Adrenal gland (tissue), 12 donors: Measurements from ENCODE around the gene C1QL4. TPM values are rescaled to one million over a fixed set of nuclear protein-coding genes. Genes with fewer than 3 reads are reported as not detected.
"Not testable (repeated sequence)": the region's sequence is repeated elsewhere in the genome, so short reads cannot be mapped to it uniquely, and the experiment has no call there.

ENCODE experiments used
- DNase-seq, 7 donors: peaks; one replicate each; pipeline ENCODE4 v3.0.0-alpha.2; 2019 to 2020
- H3K27ac ChIP-seq, 5 donors: fragments of 200-600 bp; sonication (generic) in 4 of 5; 1 replicate in 3 of 5; 2 replicates in 2 of 5; pipeline versions ENCODE4 v1.5.1 to v1.8.0; 2016 to 2020; ENCODE audit warnings: mild to moderate bottlenecking in 1 of 5
- H3K27me3 ChIP-seq: fragments of 200-600 bp; 2 replicates; pipeline ENCODE4 v1.8.0; 2021
- H3K36me3 ChIP-seq, 2 donors: fragments of 200-600 bp; replicated peaks in 1 of 2; 1 replicate in 1 of 2; 2 replicates in 1 of 2; pipeline versions ENCODE4 v1.5.1 to v1.8.0; 2018 to 2022
- H3K4me1 ChIP-seq, 2 donors: fragments of 200-600 bp; replicated peaks in 1 of 2; 1 replicate in 1 of 2; 2 replicates in 1 of 2; pipeline versions ENCODE4 v1.5.1 to v1.8.0; 2018 to 2021
- H3K4me3 ChIP-seq, 4 donors: fragments of 200-600 bp; sonication (generic) in 3 of 4; one replicate each; pipeline ENCODE4 v1.5.1; 2016 to 2018
- H3K9me3 ChIP-seq, 3 donors: fragments of 200-600 bp; sonication (generic) in 1 of 3; replicated peaks in 1 of 3; 1 replicate in 2 of 3; 2 replicates in 1 of 3; pipeline versions ENCODE4 v1.5.1 to v1.8.0; 2016 to 2021
- POLR2A ChIP-seq, 2 donors: fragments of 450-650 bp; IDR thresholded peaks; one replicate each; pipeline ENCODE4 v1.6.1; 2017; ENCODE audit warnings: antibody characterized with exemption in 2 of 2, mild to moderate bottlenecking in 2 of 2, moderate library complexity in 1 of 2
- WGBS, 4 donors: extraction: QIAGEN DNeasy Blood & Tissue Kit in 2 of 4; methylation state at CpG; one replicate each; pipeline versions ENCODE4 v1.1.5 to v1.1.7; 2013 to 2017; 5-methylcytosine and 5-hydroxymethylcytosine counted together
- intact Hi-C, 2 donors: fragments of 100-400 bp; cut with DNase I; formaldehyde crosslinking; loops; one replicate each; pipeline versions ENCODE4 v1.14.1 to v1.15.0; 2022 to 2023
- polyA plus RNA-seq, 3 donors: library from polyadenylated mRNA; stranded (reverse); fragments of 200-250 nt in 2 of 3; fragments of 350-450 nt in 1 of 3; fragmentation: Illumina TruSeq in 1 of 3; extraction: RNeasy Lipid Tissue Mini Kit (QIAGEN cat#74804) in 1 of 3; gene quantifications; one replicate each; pipeline ENCODE4 v1.2.3, GENCODE V29; 2013 to 2014
- total RNA-seq, 9 donors: library from RNA; depleted of rRNA in 4 of 9; stranded (reverse); fragments of >200 nt in 4 of 9; fragments of 120-200 nt in 1 of 9; fragmentation: NEBNext Ultra II Directional in 1 of 9; extraction: Animal tissue kit (Norgen Biotek cat#: 25700) in 1 of 9; gene quantifications; one replicate each; pipeline versions ENCODE4 v1.1.0 to v1.2.4, GENCODE V29; 2013 to 2023
- TF ChIP-seq, protein P1 (sequence below), 6 experiments: fragments of 450-650 bp in 4 of 6; fragments of 200-600 bp in 2 of 6; sonication (generic) in 1 of 6; IDR thresholded peaks; 1 replicate in 5 of 6; 2 replicates in 1 of 6; pipeline versions ENCODE4 v1.5.1 to v1.8.0; 2016 to 2021; ENCODE audit warnings: antibody characterized with exemption in 6 of 6, mild to moderate bottlenecking in 2 of 6, moderate library complexity in 1 of 6
- donor health status: healthy with polysubstance abuse.
- donor health status: Bipolar disorder and iron deficiency.
- donor health status: DM: yes; HTN: yes; CAD: no.
- donor health status: DM: no; HTN: no; CAD: no.
- donor health status: DM: no; HTN: no; CAD: no.
- donor health status: DM: yes; HTN: yes; CAD: no.

The C1QL4 gene
- total and polyA plus RNA-seq, 12 donors: 0.14 to 0.20 TPM; not detected in 10

DNA sequence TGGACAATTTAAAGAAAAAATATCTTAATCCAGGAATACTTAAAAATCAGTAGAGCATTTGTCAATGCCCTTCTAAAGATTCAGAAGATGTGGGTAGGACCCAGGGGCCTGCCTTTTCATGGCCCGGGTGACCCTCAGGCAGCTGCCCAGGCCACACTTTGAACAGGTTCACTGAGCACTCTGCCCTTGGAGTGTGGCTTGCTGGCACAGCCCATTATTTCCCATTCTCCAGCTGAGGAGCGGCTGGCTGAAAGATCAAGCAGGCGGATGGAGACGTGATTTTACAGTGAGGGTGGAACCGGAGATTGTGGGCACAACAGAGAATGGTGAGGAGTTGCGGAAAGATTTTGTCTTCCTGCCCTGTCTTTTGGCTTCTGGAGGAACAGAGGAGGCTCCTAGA, 49.1 kb downstream of the C1QL4 start:
- WGBS, 4 donors: 37 to 51% (median 45%) methylated on average over 6 of the region's 6 CpGs
- no peaks in the 10 kb centered on the region for H3K27me3 ChIP-seq

DNA sequence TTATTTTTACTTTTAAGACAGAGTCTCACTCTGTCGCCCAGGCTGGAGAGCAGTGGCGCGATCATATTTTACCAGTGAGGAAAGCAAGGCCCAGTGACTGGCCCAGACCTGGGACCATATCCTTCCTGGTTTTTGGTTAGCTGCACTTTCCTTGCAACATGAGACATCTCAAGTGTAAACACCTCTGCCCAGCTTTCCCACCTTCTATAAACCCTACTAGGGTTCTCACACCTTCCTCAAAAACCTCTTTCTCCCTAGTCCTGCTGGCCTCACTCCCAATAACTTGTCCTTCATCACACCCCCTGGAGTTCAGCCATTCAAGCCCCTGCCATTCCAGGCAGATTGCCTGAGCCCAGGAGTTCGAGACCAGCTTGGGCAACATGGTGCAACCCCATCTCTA, 52.3 kb downstream of the C1QL4 start:
- Histone ChIP-seq H3K4me1 (no peaks in the 10 kb centered on the region), H3K27ac (no peak overlapping the region), H3K9me3 (no peaks in the 10 kb centered on the region), H3K36me3 (no peaks in the 10 kb centered on the region), H3K27me3 (no peaks in the 10 kb centered on the region), H3K4me3 (no peak overlapping the region)
- TF ChIP-seq POLR2A (IDR thresholded peaks at IDR 0.05): no peak
- TF ChIP-seq, protein P1, sequence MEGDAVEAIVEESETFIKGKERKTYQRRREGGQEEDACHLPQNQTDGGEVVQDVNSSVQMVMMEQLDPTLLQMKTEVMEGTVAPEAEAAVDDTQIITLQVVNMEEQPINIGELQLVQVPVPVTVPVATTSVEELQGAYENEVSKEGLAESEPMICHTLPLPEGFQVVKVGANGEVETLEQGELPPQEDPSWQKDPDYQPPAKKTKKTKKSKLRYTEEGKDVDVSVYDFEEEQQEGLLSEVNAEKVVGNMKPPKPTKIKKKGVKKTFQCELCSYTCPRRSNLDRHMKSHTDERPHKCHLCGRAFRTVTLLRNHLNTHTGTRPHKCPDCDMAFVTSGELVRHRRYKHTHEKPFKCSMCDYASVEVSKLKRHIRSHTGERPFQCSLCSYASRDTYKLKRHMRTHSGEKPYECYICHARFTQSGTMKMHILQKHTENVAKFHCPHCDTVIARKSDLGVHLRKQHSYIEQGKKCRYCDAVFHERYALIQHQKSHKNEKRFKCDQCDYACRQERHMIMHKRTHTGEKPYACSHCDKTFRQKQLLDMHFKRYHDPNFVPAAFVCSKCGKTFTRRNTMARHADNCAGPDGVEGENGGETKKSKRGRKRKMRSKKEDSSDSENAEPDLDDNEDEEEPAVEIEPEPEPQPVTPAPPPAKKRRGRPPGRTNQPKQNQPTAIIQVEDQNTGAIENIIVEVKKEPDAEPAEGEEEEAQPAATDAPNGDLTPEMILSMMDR (IDR thresholded peaks at IDR 0.05): no peak
- DNase-seq: peak in 1 of 7 donors; percentile 2
- 68 to 92% (median 82%) methylated on average over 4 of the region's 4 CpGs for WGBS, 4 donors
- intact Hi-C loops: no loop called here

More for the DNA sequence above, 49.1 kb downstream of the C1QL4 start:
- H3K27ac ChIP-seq: no peak overlapping the region
- H3K36me3 ChIP-seq: no peaks in the 10 kb centered on the region
- DNase-seq: peak in 2 of 7 donors; percentile 4 to 47
- no peaks in the 10 kb centered on the region for H3K9me3 ChIP-seq
- H3K4me1 ChIP-seq: no peaks in the 10 kb centered on the region
- no peak overlapping the region for H3K4me3 ChIP-seq
- intact Hi-C loops: no loop called here
- TF ChIP-seq POLR2A (IDR thresholded peaks at IDR 0.05): no peak
- TF ChIP-seq, protein P1 (IDR thresholded peaks at IDR 0.05): no peak

DNA sequence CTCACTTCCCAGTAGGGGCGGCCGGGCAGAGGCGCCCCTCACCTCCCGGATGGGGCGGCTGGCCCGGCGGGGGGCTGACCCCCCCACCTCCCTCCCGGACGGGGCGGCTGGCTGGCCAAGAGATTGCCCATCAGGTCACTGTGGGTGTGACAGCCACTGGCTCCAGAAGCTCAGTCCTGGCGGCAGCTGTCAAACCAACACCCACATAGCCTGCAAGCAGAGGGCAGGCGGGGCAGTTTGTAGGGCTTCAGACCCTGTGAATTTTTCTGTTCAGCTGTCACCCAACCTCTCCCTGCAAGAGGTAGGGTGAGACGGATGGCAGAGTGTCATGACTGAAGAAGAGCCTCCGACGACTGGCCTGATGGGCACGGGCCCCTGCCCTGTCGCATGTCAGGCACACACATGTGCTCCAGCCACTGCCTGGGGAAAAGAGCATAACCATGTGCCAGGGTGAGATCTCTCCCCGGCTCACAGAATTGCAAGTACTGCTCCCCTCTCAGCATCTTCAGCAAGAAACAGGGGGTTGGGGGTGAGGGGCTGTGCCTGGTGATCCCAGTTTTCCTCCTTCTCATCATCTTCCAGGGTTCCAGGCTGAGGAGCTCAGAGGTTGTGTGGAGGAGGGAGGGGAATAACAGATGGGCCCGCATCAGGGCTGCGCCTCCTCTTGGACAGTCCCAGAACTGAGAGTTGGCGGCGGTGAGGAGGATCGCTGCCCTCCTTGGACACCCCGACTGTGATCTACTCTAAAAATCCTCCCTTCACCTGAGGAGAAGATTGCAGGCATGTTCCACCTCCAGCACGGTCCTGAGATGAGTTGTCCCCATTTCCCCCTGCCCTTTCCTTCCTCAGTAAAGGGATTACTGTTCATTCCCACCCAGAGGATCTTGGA, 53.2 kb downstream of the C1QL4 start:
- no peak for TF ChIP-seq POLR2A (IDR thresholded peaks at IDR 0.05)
- TF ChIP-seq, protein P1 (IDR thresholded peaks at IDR 0.05): no peak
- peak in 1 of 7 donors; percentile 7 for DNase-seq
- H3K36me3 ChIP-seq: no peaks in the 10 kb centered on the region
- no peak overlapping the region for H3K4me3 ChIP-seq
- intact Hi-C loops: no loop called here
- no peaks in the 10 kb centered on the region for H3K9me3 ChIP-seq
- H3K27me3 ChIP-seq: no peaks in the 10 kb centered on the region
- no peaks in the 10 kb centered on the region for H3K4me1 ChIP-seq
- 79 to 84% (median 83%) methylated on average over 15 to 25 of the region's 25 CpGs for WGBS, 4 donors
- no peak overlapping the region for H3K27ac ChIP-seq

DNA sequence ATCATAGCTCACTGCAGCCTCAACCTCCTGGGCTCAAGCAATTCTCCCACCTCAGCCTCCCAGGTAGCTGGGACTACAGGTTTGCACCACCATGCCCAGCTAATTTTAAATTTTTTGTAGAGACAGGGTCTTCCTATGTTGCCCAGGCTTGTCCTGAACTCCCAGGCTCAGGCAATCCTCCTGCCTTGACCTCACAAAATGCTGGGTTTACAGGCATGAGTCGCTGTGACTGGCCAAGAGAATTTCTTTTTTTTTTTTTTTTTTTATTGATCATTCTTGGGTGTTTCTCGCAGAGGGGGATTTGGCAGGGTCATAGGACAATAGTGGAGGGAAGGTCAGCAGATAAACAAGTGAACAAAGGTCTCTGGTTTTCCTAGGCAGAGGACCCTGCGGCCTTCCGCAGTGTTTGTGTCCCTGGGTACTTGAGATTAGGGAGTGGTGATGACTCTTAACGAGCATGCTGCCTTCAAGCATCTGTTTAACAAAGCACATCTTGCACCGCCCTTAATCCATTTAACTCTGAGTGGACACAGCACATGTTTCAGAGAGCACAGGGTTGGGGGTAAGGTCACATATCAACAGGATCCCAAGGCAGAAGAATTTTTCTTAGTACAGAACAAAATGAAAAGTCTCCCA, 54.1 kb downstream of the C1QL4 start:
- H3K4me1 ChIP-seq, intact Hi-C loops, H3K36me3 ChIP-seq, H3K9me3 ChIP-seq, H3K4me3 ChIP-seq, H3K27me3 ChIP-seq, H3K27ac ChIP-seq, DNase-seq: not testable (repeated sequence)
- WGBS, 4 donors: 67 to 91% (median 82%) methylated on average over 1 to 4 of the region's 6 CpGs

Other genes starting within 250 kb of the C1QL4 start
- 1 to 10 TPM in 2 of 9 donors, under 1 TPM in 7; 0.18 to 5.9 (median 0.51) TPM for gene DHH, start 242.4 kb downstream of the C1QL4 start, total RNA-seq
- under 1 TPM; 0.13 to 0.84 (median 0.16) TPM for gene DHH, start 242.4 kb downstream of the C1QL4 start, polyA plus RNA-seq
- 100 to 1,000 TPM in 1 of 9 donors, 10 to 100 TPM in 8; 20.6 to 103 (median 74.5) TPM for gene LMBR1L, start 226.3 kb downstream of the C1QL4 start, total RNA-seq
- gene LMBR1L, start 226.3 kb downstream of the C1QL4 start, polyA plus RNA-seq: 100 to 1,000 TPM in 2 of 3 donors, 10 to 100 TPM in 1; 30.3 to 136 (median 121) TPM
- 100 to 1,000 TPM; 174 to 705 (median 415) TPM for gene TUBA1B, start 205.8 kb downstream of the C1QL4 start, total RNA-seq
- 100 to 1,000 TPM; 190 to 830 (median 244) TPM for gene TUBA1B, start 205.8 kb downstream of the C1QL4 start, polyA plus RNA-seq
- 100 to 1,000 TPM in 7 of 9 donors, 10 to 100 TPM in 2; 59.1 to 315 (median 145) TPM for gene TUBA1A, start 148.1 kb downstream of the C1QL4 start, total RNA-seq
- gene TUBA1A, start 148.1 kb downstream of the C1QL4 start, polyA plus RNA-seq: 100 to 1,000 TPM in 1 of 3 donors, 10 to 100 TPM in 2; 64.7 to 235 (median 81.1) TPM
- gene TUBA1C, start 72.1 kb downstream of the C1QL4 start, total RNA-seq: 100 to 1,000 TPM in 5 of 9 donors, 10 to 100 TPM in 4; 30.1 to 158 (median 107) TPM
- 100 to 1,000 TPM in 1 of 3 donors, 10 to 100 TPM in 2; 43.7 to 292 (median 79.6) TPM for gene TUBA1C, start 72.1 kb downstream of the C1QL4 start, polyA plus RNA-seq
- gene PRPH, start 42.0 kb downstream of the C1QL4 start, total RNA-seq: 10 to 100 TPM in 1 of 9 donors, 1 to 10 TPM in 3, under 1 TPM in 2, not detected in 3; 0.16 to 16.5 (median 3.5) TPM
- gene PRPH, start 42.0 kb downstream of the C1QL4 start, polyA plus RNA-seq: 10 to 100 TPM in 1 of 3 donors, 1 to 10 TPM in 2; 5.9 to 27.8 (median 9.6) TPM
- gene TROAP, start 13.9 kb downstream of the C1QL4 start, total RNA-seq: 1 to 10 TPM in 7 of 9 donors, under 1 TPM in 1, not detected in 1; 0.53 to 9.5 (median 1.9) TPM
- 1 to 10 TPM; 1.1 to 1.8 (median 1.1) TPM for gene TROAP, start 13.9 kb downstream of the C1QL4 start, polyA plus RNA-seq
- gene DNAJC22, start 9.7 kb upstream of the C1QL4 start, total RNA-seq: 1 to 10 TPM in 2 of 9 donors, under 1 TPM in 7; 0.55 to 2.9 (median 0.74) TPM
- gene DNAJC22, start 9.7 kb upstream of the C1QL4 start, polyA plus RNA-seq: under 1 TPM; 0.40 to 0.51 (median 0.48) TPM
- 10 to 100 TPM in 7 of 9 donors, 1 to 10 TPM in 2; 4.9 to 21.4 (median 15.0) TPM for gene SPATS2, start 30.3 kb upstream of the C1QL4 start, total RNA-seq
- 10 to 100 TPM; 11.0 to 23.1 (median 19.1) TPM for gene SPATS2, start 30.3 kb upstream of the C1QL4 start, polyA plus RNA-seq
- 1 to 10 TPM in 7 of 9 donors, under 1 TPM in 2; 0.22 to 9.6 (median 2.3) TPM for gene KCNH3, start 201.8 kb upstream of the C1QL4 start, total RNA-seq
- 10 to 100 TPM in 2 of 3 donors, under 1 TPM in 1; 0.07 to 18.9 (median 18.1) TPM for gene KCNH3, start 201.8 kb upstream of the C1QL4 start, polyA plus RNA-seq
- 10 to 100 TPM; 35.3 to 66.0 (median 52.3) TPM for gene MCRS1, start 231.0 kb upstream of the C1QL4 start, total RNA-seq
- 10 to 100 TPM; 28.3 to 98.1 (median 81.3) TPM for gene MCRS1, start 231.0 kb upstream of the C1QL4 start, polyA plus RNA-seq